ENCODE data around the gene HLF.

DNA sequence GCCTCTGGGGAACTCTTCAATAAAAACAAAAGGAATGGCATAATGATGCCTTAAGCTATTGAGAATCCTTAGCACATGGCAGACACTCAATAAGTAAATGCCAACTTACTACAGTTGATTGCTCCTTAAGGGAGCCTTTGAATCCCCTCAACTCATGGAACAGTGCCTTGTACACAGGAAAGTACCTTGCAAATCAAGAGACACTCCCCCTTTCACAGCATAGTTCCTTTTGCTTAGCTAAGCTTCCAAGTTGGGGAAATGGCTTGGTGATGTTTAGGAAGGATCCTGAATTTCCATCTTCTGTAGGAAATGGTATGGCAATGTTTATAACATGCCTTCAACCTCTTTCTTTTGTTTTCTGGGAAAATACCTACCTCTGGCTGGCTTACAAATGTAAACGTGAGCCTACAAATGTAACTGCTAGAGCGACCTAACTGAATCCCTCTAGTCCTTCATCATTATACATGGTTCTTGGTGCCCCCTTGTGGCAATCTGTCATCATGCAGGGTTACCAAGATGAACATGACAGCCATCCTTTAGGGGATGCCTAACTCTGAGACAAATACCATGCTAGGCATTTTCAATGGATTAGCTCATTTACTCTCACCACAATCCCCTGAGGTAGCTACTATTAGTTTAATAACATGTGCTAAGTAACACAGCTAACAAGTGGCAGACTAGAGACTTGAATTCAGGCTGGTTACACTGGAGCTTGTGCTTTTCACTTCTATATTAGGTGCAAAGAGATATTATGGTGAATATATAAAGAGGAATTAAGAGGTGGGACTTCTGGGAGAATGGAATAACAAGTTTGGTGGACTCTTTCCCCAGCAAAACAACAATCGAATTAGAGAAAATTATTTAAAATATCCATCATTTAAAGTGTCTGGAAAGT is 91.9 kb downstream of the HLF start:
- TF ChIP-seq POLR2A (IDR thresholded peaks at IDR 0.05): no peak
- TF ChIP-seq, protein P1, sequence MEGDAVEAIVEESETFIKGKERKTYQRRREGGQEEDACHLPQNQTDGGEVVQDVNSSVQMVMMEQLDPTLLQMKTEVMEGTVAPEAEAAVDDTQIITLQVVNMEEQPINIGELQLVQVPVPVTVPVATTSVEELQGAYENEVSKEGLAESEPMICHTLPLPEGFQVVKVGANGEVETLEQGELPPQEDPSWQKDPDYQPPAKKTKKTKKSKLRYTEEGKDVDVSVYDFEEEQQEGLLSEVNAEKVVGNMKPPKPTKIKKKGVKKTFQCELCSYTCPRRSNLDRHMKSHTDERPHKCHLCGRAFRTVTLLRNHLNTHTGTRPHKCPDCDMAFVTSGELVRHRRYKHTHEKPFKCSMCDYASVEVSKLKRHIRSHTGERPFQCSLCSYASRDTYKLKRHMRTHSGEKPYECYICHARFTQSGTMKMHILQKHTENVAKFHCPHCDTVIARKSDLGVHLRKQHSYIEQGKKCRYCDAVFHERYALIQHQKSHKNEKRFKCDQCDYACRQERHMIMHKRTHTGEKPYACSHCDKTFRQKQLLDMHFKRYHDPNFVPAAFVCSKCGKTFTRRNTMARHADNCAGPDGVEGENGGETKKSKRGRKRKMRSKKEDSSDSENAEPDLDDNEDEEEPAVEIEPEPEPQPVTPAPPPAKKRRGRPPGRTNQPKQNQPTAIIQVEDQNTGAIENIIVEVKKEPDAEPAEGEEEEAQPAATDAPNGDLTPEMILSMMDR (IDR thresholded peaks at IDR 0.05): peak; percentile 61 to 73 (median 71)
